ENCODE results near the gene DSCAM. TPM values are rescaled to one million over a fixed set of nuclear protein-coding genes. Genes with fewer than 3 reads are reported as not detected.

Gene DSCAM
- total RNA-seq, 1 donor, result not detected

GRCh38 chr21:40208948-40209345 is 638.0 kb downstream of the DSCAM start:
- no peak for TF ChIP-seq CTCF (IDR thresholded peaks at IDR 0.05; ENCODE audit: insufficient read depth, low read length)
- DNase-seq (ENCODE audit: low read depth), result no peak
- no peak overlapping the region for H3K4me3 ChIP-seq (ENCODE audit: low read depth, low read length)

GRCh38 chr21:40208206-40208947 is 638.6 kb downstream of the DSCAM start:
- no peak for TF ChIP-seq CTCF (IDR thresholded peaks at IDR 0.05; ENCODE audit: insufficient read depth, low read length)
- H3K4me3 ChIP-seq (ENCODE audit: low read depth, low read length), result no peak overlapping the region
- no peak for DNase-seq (ENCODE audit: low read depth)

- H3K4me3 ChIP-seq (ENCODE audit: low read depth, low read length), result no peak overlapping the region
- TF ChIP-seq CTCF (IDR thresholded peaks at IDR 0.05; ENCODE audit: insufficient read depth, low read length), result no peak
- DNase-seq (ENCODE audit: low read depth), result no peak
Measured at GRCh38 chr21:40200946-40201345, 646.0 kb downstream of the DSCAM start.

- no peak for TF ChIP-seq CTCF (IDR thresholded peaks at IDR 0.05; ENCODE audit: insufficient read depth, low read length)
- no peak for DNase-seq (ENCODE audit: low read depth)
- H3K4me3 ChIP-seq (ENCODE audit: low read depth, low read length), result no peak overlapping the region
Measured at GRCh38 chr21:40200126-40200525, 646.8 kb downstream of the DSCAM start.

GRCh38 chr21:40194185-40194980 is 652.6 kb downstream of the DSCAM start:
- TF ChIP-seq CTCF (IDR thresholded peaks at IDR 0.05; ENCODE audit: insufficient read depth, low read length), result no peak
- H3K4me3 ChIP-seq (ENCODE audit: low read depth, low read length), result no peak overlapping the region
- no peak for DNase-seq (ENCODE audit: low read depth)

- H3K4me3 ChIP-seq (ENCODE audit: low read depth, low read length), result no peak overlapping the region
- TF ChIP-seq CTCF (IDR thresholded peaks at IDR 0.05; ENCODE audit: insufficient read depth, low read length), result no peak
- DNase-seq (ENCODE audit: low read depth), result no peak
Measured at GRCh38 chr21:40191616-40192015, 655.3 kb downstream of the DSCAM start.
